CD4-positive, alpha-beta memory T cell (primary cell): Measurements from ENCODE around the gene PLK1. TPM values are rescaled to one million over a fixed set of nuclear protein-coding genes. Genes with fewer than 3 reads are reported as not detected.

Experiments
- CTCF ChIA-PET: fragments of 350-600 bp; sonication (Branson Sonifier 250); formaldehyde crosslinking; loops from one replicate; lab custom pipeline; 2021; ENCODE audit warnings: inconsistent platforms; ENCODE audit not compliant: partially characterized antibody; lab: Charles Lee
- POLR2A ChIA-PET: fragments of 350-600 bp; sonication (Branson Sonifier 250); formaldehyde crosslinking; loops from one replicate; lab custom pipeline; 2021; ENCODE audit not compliant: partially characterized antibody; lab: Charles Lee
- DNase-seq, 5 donors: peaks; one replicate each; pipeline versions ENCODE4 v3.0.0 to v3.0.0-alpha.2; 2020 to 2022; ENCODE audit warnings: mixed read lengths in 1 of 5
- H3K27ac ChIP-seq: one replicate; pipeline ENCODE4 v1.7.0; 2013; ENCODE audit warnings: low read depth, low read length
- H3K27me3 ChIP-seq: 2 replicates; pipeline ENCODE4 v1.7.0; 2013; ENCODE audit warnings: mild to moderate bottlenecking, low read length, moderate library complexity; ENCODE audit not compliant: insufficient read depth
- H3K36me3 ChIP-seq: 2 replicates; pipeline ENCODE4 v1.7.0; 2013; ENCODE audit warnings: mild to moderate bottlenecking, low read length, moderate library complexity; ENCODE audit not compliant: insufficient read depth
- H3K4me1 ChIP-seq: 2 replicates; pipeline ENCODE4 v1.7.0; 2013; ENCODE audit warnings: mild to moderate bottlenecking, low read length, moderate library complexity; ENCODE audit not compliant: insufficient read depth
- H3K4me3 ChIP-seq, 2 donors: one replicate each; pipeline ENCODE4 v1.7.0; 2013; ENCODE audit warnings: low read length in 2 of 2, mild to moderate bottlenecking in 1 of 2
- H3K9me3 ChIP-seq, 2 donors: one replicate each; pipeline ENCODE4 v1.7.0; 2013; ENCODE audit warnings: low read length in 2 of 2, control low read depth in 1 of 2; ENCODE audit not compliant: control insufficient read depth in 1 of 2
- H3K27ac Mint-ChIP-seq, 7 donors: one replicate each; pipeline ENCODE4 v1.8.0; 2020 to 2021; ENCODE audit warnings: mixed read lengths in 7 of 7, mild to moderate bottlenecking in 6 of 7, inconsistent platforms in 3 of 7, moderate library complexity in 3 of 7
- H3K27me3 Mint-ChIP-seq, 2 donors: one replicate each; pipeline ENCODE4 v1.8.0; 2020 to 2021; ENCODE audit warnings: mixed read lengths in 2 of 2
- H3K36me3 Mint-ChIP-seq, 2 donors: one replicate each; pipeline ENCODE4 v1.8.0; 2020 to 2021; ENCODE audit warnings: mixed read lengths in 2 of 2, inconsistent platforms in 1 of 2, mild to moderate bottlenecking in 1 of 2
- H3K4me1 Mint-ChIP-seq, 4 donors: one replicate each; pipeline ENCODE4 v1.8.0; 2020 to 2021; ENCODE audit warnings: mixed read lengths in 4 of 4, mild to moderate bottlenecking in 1 of 4
- H3K4me3 Mint-ChIP-seq, 8 donors: one replicate each; pipeline ENCODE4 v1.8.0; 2020 to 2021; ENCODE audit warnings: mixed read lengths in 8 of 8, mild to moderate bottlenecking in 7 of 8, moderate library complexity in 6 of 8, inconsistent platforms in 3 of 8
- H3K9me3 Mint-ChIP-seq, 8 donors: one replicate each; pipeline ENCODE4 v1.8.0; 2020 to 2021; ENCODE audit warnings: mixed read lengths in 8 of 8, mild to moderate bottlenecking in 5 of 8, inconsistent platforms in 3 of 8, moderate library complexity in 1 of 8
- intact Hi-C: fragments of 100-400 bp; cut with micrococcal nuclease; formaldehyde crosslinking; loops from one replicate; pipeline ENCODE4 v1.15.1; 2023
- polyA plus RNA-seq, 2 donors: library from polyadenylated mRNA; unstranded; fragments of 300-500 nt; fragmentation: Illumina TruSeq; gene quantifications; one replicate each; pipeline ENCODE4 v1.2.3, GENCODE V29; 2021
- total RNA-seq, 2 experiments: library from RNA; stranded (reverse); gene quantifications; one replicate each; pipeline ENCODE4 v1.2.3, GENCODE V29; 2021

The PLK1 gene
- total and polyA plus RNA-seq, 4 experiments from 2014 or later, result 0.18 to 3.5 (median 3.0) TPM; not detected in 1

GRCh38 chr16:23690771-23691482 lies 12.2 kb downstream of the PLK1 start:
- intact Hi-C loops, result no loop called here
- Histone ChIP-seq H3K4me1 (no peaks in the 10 kb centered on the region), H3K9me3 (no peaks in the 10 kb centered on the region), H3K36me3 (peaks cover 22% of the 10 kb centered on the region), H3K27ac (no peak overlapping the region), H3K4me3 (no peak overlapping the region), H3K27me3 (no peaks in the 10 kb centered on the region)
- peaks cover 0 to 3% (median 0%) of the 10 kb centered on the region in 4 donors for H3K4me1 Mint-ChIP-seq
- ChIA-PET POLR2A (no interaction called here), CTCF (no interaction called here)
- no peak overlapping the region for H3K27ac Mint-ChIP-seq
- no peaks in the 10 kb centered on the region for H3K27me3 Mint-ChIP-seq
- no peak overlapping the region for H3K4me3 Mint-ChIP-seq
- no peaks in the 10 kb centered on the region for H3K9me3 Mint-ChIP-seq
- peaks cover 33 to 36% of the 10 kb centered on the region in 2 donors for H3K36me3 Mint-ChIP-seq
- no peak for DNase-seq

DNA sequence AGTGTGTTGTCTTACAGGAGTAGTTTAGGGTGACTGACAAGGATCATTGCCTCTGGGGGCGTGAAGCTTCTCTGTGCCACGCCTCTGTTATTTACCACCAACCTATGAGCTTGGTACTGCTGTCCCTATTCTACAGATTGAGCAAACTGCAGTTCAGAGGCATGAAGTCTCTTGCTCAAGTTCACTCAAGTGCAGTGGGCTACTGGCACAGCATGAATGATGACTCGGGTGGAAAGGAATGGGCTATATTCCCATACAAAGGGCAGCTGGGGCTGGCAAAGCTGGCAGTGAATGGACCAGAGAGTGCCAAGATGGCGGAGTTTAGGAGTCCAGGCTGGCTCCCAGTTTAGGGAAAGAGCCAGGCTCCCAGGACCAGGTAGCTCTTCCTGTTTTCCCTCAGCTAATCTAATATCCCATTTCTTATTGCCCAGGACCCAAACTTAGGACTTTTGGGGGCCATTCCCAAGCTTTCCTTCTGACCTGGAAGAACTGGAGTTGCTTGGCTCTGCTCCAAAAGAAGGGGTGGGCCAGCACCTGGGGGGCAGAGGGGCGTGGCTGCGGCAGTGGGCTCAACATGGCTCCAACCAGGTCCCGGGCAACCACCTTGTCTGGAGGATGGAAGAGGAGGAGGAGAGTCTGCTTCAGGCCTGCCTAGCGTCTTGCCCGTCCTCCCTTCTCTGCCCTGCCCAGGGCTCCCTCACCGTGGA lies 12.9 kb downstream of the PLK1 start:
- ChIA-PET CTCF (no interaction called here), POLR2A (no interaction called here)
- H3K36me3 Mint-ChIP-seq, result peaks cover 33 to 34% of the 10 kb centered on the region in 2 donors

GRCh38 chr16:23692190-23692837 lies 13.6 kb downstream of the PLK1 start:
- peaks cover 0 to 3% (median 0%) of the 10 kb centered on the region in 4 donors for H3K4me1 Mint-ChIP-seq
- POLR2A ChIA-PET, result no interaction called here

More for the DNA sequence above, 12.9 kb downstream of the PLK1 start:
- peak overlapping the region in 1 of 7 donors; percentile 31 for H3K27ac Mint-ChIP-seq
- DNase-seq, result no peak
- no peaks in the 10 kb centered on the region for H3K4me1 ChIP-seq
- no peak overlapping the region for H3K27ac ChIP-seq
- H3K27me3 Mint-ChIP-seq, result no peaks in the 10 kb centered on the region
- H3K9me3 Mint-ChIP-seq, result no peaks in the 10 kb centered on the region
- no peak overlapping the region for H3K4me3 Mint-ChIP-seq
- H3K27me3 ChIP-seq, result no peaks in the 10 kb centered on the region
- H3K4me1 Mint-ChIP-seq, result peaks cover 0 to 3% (median 0%) of the 10 kb centered on the region in 4 donors
- H3K4me3 ChIP-seq, result no peak overlapping the region
- peaks cover 22% of the 10 kb centered on the region for H3K36me3 ChIP-seq
- H3K9me3 ChIP-seq, result no peaks in the 10 kb centered on the region
- intact Hi-C loops, result no loop called here

GRCh38 chr16:23694265-23694643 lies 15.6 kb downstream of the PLK1 start:
- no peak overlapping the region for H3K4me3 Mint-ChIP-seq
- no peaks in the 10 kb centered on the region for H3K27me3 Mint-ChIP-seq
- Histone ChIP-seq H3K4me3 (no peak overlapping the region), H3K9me3 (no peaks in the 10 kb centered on the region), H3K27me3 (no peaks in the 10 kb centered on the region), H3K36me3 (peaks cover 8% of the 10 kb centered on the region), H3K4me1 (peaks cover 5% of the 10 kb centered on the region), H3K27ac (no peak overlapping the region)
- ChIA-PET CTCF (no interaction called here), POLR2A (no interaction called here)
- peaks cover 9 to 11% of the 10 kb centered on the region in 2 donors for H3K36me3 Mint-ChIP-seq
- no peak overlapping the region for H3K27ac Mint-ChIP-seq
- intact Hi-C loops, result no loop called here
- peaks cover 6 to 8% (median 7%) of the 10 kb centered on the region in 4 donors for H3K4me1 Mint-ChIP-seq
- DNase-seq, result no peak
- no peaks in the 10 kb centered on the region for H3K9me3 Mint-ChIP-seq

More at GRCh38 chr16:23692190-23692837, 13.6 kb downstream of the PLK1 start:
- intact Hi-C loops, result no loop called here
- H3K4me3 ChIP-seq, result no peak overlapping the region
- no peaks in the 10 kb centered on the region for H3K27me3 ChIP-seq
- H3K27ac ChIP-seq, result no peak overlapping the region
- H3K9me3 Mint-ChIP-seq, result no peaks in the 10 kb centered on the region
- H3K27me3 Mint-ChIP-seq, result no peaks in the 10 kb centered on the region
- H3K27ac Mint-ChIP-seq, result peak overlapping the region in 1 of 7 donors; percentile 31
- no peak overlapping the region for H3K4me3 Mint-ChIP-seq
- CTCF ChIA-PET, result no interaction called here
- peaks cover 28 to 29% of the 10 kb centered on the region in 2 donors for H3K36me3 Mint-ChIP-seq
- H3K9me3 ChIP-seq, result no peaks in the 10 kb centered on the region
- peaks cover 21% of the 10 kb centered on the region for H3K36me3 ChIP-seq
- no peaks in the 10 kb centered on the region for H3K4me1 ChIP-seq
- DNase-seq, result no peak

DNA sequence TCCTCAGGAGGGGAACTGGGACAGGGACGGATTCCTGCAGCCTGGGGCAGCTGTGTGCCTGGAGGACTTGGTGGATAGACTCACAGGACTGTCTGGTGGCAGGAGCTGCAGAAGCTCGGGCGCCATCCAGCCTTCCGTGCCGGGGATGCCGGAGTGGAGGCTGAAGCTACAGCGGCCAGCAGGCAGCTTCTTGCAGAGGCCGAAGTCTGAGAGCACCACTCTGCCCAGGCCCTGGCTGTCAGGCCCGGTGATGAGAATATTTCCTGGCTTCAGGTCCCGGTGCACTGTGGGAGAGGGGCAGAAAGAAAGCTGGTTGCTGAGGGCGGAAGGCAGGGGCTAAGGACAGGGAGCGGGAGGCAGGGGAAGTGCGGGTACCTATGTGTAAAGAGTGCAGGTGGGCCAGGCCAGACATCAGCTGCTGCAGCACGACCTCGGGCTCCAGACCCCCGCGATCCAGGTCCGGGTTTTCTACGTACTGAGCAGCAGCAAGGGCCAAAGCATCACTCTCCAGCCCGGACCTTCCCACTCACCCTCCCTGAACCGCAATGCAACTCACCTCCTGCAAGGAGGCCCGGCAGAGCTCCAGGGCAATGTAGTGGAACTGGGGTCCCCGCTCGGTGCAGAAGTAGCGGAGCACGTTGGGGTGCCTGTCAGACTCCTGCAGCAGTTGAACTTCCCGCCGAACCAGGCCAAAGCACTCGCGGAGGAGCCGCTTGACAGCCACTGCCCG lies 16.1 kb downstream of the PLK1 start:
- no peaks in the 10 kb centered on the region for H3K9me3 Mint-ChIP-seq
- POLR2A ChIA-PET, result no interaction called here
- CTCF ChIA-PET, result no interaction called here
- no peak overlapping the region for H3K4me3 ChIP-seq
- H3K27ac Mint-ChIP-seq, result no peak overlapping the region
- peaks cover 2% of the 10 kb centered on the region for H3K36me3 ChIP-seq
- peaks cover 6 to 11% (median 7%) of the 10 kb centered on the region in 4 donors for H3K4me1 Mint-ChIP-seq
- peaks cover 5% of the 10 kb centered on the region for H3K4me1 ChIP-seq
- H3K36me3 Mint-ChIP-seq, result peaks cover 4 to 7% of the 10 kb centered on the region in 2 donors
- H3K27ac ChIP-seq, result no peak overlapping the region
- DNase-seq, result no peak
- intact Hi-C loops, result no loop called here
- no peaks in the 10 kb centered on the region for H3K27me3 ChIP-seq
- peak overlapping the region in 1 of 8 donors; percentile 21 for H3K4me3 Mint-ChIP-seq
- H3K27me3 Mint-ChIP-seq, result no peaks in the 10 kb centered on the region
- H3K9me3 ChIP-seq, result no peaks in the 10 kb centered on the region

- ChIA-PET POLR2A (no interaction called here), CTCF (no interaction called here)
- H3K4me1 Mint-ChIP-seq, result peaks cover 6 to 11% (median 7%) of the 10 kb centered on the region in 4 donors
- H3K27ac Mint-ChIP-seq, result no peak overlapping the region
- peaks cover 0 to 2% of the 10 kb centered on the region in 2 donors for H3K27me3 Mint-ChIP-seq
- Histone ChIP-seq H3K27ac (no peak overlapping the region), H3K27me3 (no peaks in the 10 kb centered on the region), H3K9me3 (no peaks in the 10 kb centered on the region), H3K4me3 (no peak overlapping the region), H3K36me3 (no peaks in the 10 kb centered on the region), H3K4me1 (peaks cover 5% of the 10 kb centered on the region)
- no peaks in the 10 kb centered on the region for H3K9me3 Mint-ChIP-seq
- H3K4me3 Mint-ChIP-seq, result no peak overlapping the region
- peaks cover 0 to 2% of the 10 kb centered on the region in 2 donors for H3K36me3 Mint-ChIP-seq
- DNase-seq, result no peak
- intact Hi-C loops, result no loop called here
Measured at GRCh38 chr16:23695756-23696155, 17.1 kb downstream of the PLK1 start.
